Stimulated activated CD4-positive, alpha-beta T cell treated with anti-CD3 and anti-CD28 coated beads, TNF-alpha, amount 100 ng/mL, for 48 hours (primary cell): ENCODE results near the gene DPM2.

Experiments
- DNase-seq, 3 donors: peaks; one replicate each; pipeline ENCODE4 v3.0.0-alpha.2; 2020; ENCODE audit warnings: low read depth in 3 of 3

DPM2 gene

GRCh38 chr9:127937388-127938297, at the start of gene DPM2:
Gene DPM2, minus strand, starts transcription at chr9:127937854. Its CDS starts 34 bp downstream, at chr9:127937820.
- peak; percentile 60 to 80 (median 77) for DNase-seq

- no peak for DNase-seq
Measured at GRCh38 chr9:127987103-127987614, 49.5 kb upstream of the DPM2 start.

GRCh38 chr9:127985011-127985410, 47.4 kb upstream of the DPM2 start:
- no peak for DNase-seq

- no peak for DNase-seq
Measured at GRCh38 chr9:127983847-127984289, 46.2 kb upstream of the DPM2 start.

- no peak for DNase-seq
Measured at GRCh38 chr9:127982912-127983311, 45.3 kb upstream of the DPM2 start.

GRCh38 chr9:127981559-127982121, 44.0 kb upstream of the DPM2 start:
- DNase-seq: no peak

GRCh38 chr9:127980706-127981558, 43.3 kb upstream of the DPM2 start, which contains the start of gene EEIG1:
Gene EEIG1, minus strand, starts transcription at chr9:127980989. Its CDS starts 852 bp downstream, at chr9:127980137.
- peak; percentile 93 to 98 (median 93) for DNase-seq

- DNase-seq: no peak
Measured at GRCh38 chr9:127980060-127980705, 42.5 kb upstream of the DPM2 start.

- no peak for DNase-seq
Measured at GRCh38 chr9:127979333-127980059, 41.8 kb upstream of the DPM2 start.

GRCh38 chr9:127979015-127979332, 41.3 kb upstream of the DPM2 start:
- no peak for DNase-seq

GRCh38 chr9:127977884-127978647, 40.4 kb upstream of the DPM2 start:
- no peak for DNase-seq

- no peak for DNase-seq
Measured at GRCh38 chr9:127977009-127977883, 39.6 kb upstream of the DPM2 start.

GRCh38 chr9:127976498-127976897, 38.8 kb upstream of the DPM2 start:
- no peak for DNase-seq

- no peak for DNase-seq
Measured at GRCh38 chr9:127975376-127976315, 38.0 kb upstream of the DPM2 start.

GRCh38 chr9:127974769-127975261, 37.2 kb upstream of the DPM2 start:
- no peak for DNase-seq

- DNase-seq: no peak
Measured at GRCh38 chr9:127974001-127974768, 36.5 kb upstream of the DPM2 start.
